HG03565 (cell line): Measurements from ENCODE around the gene ZNF335.
"Not testable (repeated sequence)": the region's sequence is repeated elsewhere in the genome, so short reads cannot be mapped to it uniquely, and the experiment has no call there.

Experiments
- ATAC-seq: cut with Tn5 transposase; IDR thresholded peaks from one replicate; pipeline ENCODE4 v1.9.1; 2021; ENCODE audit warnings: mild to moderate bottlenecking, moderate library complexity; ENCODE audit not compliant: unreplicated experiment

Gene ZNF335

DNA sequence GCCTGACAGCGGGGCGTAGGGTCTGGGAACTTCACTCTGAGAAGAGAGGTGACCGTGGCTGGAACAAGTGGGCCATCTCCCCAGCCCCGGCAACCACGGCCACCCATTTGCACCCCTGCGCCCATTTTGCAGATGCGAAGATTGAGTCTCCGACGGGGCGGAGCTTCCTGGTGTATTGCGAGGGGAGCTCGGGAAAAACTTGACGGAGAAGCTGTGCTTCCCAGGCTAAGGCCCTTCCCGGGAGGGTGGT is 653 bp downstream of the ZNF335 start:
- peak; percentile 20 for ATAC-seq

DNA sequence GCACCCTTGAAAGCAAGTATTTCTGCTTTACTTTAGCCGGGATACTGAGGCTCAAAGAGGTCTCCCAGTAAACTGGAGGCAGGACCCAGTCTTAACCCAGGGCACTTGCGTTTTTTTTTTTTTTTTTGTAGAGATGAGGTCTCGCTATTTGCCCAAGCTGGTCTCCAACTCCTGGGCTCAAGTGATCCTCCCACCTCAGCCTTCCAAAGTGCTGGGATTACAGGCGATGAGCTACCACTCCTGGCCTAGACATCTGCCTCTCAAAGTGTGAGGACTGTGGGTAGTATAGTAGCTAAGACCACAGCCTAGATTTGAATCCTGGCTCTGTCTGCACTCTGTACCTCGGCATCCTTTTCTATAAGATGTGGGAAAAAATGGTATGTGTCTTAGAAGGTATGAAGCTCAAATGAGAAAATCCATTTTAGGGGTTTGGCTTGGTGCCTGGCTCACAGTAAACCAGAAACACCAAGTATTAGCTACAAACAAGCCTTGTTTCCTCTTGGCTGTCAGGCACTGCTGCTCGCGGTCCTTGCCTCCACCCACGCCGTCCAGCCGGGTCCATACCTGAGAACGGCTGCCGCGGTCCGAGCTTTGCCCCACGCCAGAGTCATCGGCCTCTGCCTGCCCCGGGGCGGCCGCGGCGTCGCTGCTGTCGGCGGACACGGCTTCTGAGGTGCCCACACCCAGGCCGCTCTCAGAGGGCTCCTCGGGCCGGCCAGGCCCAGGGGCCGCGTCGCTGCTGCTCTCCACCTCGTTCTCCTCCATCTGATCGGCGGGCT is 1.2 kb downstream of the ZNF335 start:
- no peak for ATAC-seq

DNA sequence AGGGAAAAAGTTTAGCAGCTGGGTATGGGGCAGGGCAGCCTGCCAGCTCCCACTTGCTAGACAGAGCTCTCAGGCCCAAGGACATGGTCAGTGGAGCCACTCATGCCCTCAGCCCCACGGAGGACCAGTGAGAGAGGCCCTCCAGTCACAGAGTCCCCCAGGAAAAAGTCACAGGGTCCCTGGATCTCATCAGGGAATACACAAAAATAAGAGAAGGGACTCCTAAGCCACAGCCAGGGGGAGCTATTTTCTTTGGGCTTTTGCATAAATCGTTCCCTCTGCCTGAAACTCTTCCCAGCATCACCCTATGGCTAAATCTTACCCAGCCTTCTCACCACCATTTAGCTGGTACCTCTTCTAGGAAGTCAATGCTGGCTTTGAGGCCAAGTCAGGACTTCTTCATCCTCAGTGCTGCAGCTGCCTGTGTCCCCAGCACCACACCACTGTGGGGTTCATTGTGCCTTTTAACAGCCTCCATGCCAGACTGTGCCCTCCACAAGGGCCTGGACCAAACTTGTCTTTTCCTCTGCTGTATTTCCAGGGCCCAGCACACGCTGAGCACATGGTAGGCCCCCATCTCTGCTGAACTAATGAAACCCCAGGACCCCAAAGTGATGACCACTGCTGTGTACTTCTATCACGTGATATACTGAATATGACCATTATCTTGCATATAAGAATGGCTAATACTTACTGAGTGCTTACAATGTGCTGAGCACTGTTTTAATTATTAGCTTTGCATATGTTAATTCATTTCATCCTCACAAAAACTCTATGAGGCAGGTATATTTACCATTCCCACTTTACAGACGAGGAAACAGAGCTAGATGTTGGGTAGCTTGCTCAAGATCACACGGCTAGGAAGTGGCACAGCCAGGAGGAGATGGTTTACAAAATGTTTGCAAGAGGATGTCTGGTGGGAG is 2.0 kb downstream of the ZNF335 start:
- ATAC-seq: no peak

DNA sequence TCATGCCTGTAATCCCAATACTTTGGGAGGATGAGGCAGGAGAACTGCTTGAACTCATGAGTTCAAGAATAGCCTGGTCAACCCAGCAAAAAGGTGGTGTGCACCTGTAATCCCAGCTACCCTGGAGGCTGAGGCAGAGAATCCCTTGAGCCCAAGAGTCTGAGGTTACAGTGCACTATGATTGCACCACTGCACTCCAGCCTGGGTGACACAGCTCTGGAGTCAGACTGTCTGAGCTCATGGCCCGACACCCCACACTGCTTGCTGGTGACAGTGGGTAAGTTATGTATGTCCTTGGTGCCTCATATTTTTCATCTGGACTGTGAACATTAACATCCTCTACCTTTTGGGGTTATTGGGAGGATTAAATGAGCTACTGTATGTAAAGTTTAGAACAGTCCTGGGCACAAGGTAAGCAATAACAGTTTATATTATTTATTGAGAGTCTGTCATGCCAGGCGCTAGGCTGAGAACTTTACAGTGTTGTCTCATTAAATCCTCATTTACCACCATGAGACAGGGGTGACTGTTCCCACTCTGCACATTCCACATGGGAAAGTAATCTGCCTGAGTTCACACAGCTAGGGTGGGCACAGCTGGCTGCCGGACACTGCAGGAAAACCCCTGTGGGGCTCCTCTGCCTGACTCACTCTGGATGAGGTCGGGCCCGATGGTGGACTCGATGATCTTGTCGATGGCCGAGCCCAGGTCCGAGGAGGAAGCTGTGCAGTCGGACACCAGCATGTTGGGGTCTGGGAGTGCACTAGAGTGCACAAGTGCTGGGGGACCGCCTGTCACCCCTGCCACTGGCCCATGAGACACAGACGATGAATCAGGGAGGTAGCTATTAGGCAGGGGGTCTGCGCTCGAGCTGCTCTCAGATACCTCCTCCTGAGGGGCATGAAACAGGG is 2.9 kb downstream of the ZNF335 start:
- no peak for ATAC-seq

DNA sequence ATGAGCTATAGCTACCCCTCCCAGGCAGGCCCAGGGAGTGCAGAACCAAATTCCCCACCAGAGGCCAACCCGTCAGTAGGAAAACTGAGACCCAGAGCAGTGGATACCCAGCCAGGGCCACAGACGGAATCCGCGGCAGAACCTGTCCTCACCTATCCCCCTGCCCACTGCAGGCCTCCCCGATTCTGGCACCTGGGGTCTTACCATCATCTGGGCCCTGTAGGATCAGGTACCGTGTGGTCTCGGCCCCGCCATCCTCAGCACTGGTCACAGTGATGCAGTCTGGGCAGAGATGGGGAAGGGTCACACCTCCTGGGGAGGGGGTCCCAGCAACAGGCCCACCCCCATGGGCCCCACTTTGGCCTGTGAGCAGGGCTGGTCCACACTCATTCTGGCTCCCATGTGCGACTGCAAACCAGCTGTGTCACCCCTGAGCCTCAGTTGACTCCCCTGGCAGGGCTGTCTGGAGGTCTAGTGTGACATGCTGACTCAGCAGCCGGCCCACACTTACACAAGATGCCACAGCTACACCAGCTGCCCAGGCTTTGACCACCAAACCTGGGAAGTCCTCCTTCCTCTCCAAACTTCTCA is 3.8 kb downstream of the ZNF335 start:
- no peak for ATAC-seq

DNA sequence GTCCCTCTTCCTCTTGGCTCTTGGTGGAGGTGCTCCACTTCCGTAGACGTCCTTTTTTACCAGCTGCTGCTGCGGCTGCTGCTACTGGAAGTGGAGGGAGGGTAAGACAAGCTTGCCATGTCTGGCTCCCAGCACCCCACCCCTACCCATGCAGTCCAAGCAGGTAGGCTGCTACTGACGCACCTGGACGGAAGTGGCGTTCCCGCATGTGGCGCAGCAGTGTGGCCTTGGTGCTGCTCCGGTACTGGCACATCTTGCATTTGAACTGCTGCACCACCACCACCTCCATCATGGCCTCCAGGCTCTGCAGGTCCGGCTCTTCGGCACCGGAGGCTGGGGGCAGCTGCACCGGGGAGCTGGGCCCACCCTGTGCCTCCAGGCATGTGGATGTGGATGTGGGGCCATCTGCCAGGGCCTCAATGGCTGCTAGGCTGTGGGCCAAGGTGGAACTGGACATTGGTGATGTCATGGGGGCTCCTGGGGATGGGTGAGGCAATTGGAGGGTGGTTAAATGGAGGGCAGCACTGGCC is 4.4 kb downstream of the ZNF335 start:
- ATAC-seq: no peak

DNA sequence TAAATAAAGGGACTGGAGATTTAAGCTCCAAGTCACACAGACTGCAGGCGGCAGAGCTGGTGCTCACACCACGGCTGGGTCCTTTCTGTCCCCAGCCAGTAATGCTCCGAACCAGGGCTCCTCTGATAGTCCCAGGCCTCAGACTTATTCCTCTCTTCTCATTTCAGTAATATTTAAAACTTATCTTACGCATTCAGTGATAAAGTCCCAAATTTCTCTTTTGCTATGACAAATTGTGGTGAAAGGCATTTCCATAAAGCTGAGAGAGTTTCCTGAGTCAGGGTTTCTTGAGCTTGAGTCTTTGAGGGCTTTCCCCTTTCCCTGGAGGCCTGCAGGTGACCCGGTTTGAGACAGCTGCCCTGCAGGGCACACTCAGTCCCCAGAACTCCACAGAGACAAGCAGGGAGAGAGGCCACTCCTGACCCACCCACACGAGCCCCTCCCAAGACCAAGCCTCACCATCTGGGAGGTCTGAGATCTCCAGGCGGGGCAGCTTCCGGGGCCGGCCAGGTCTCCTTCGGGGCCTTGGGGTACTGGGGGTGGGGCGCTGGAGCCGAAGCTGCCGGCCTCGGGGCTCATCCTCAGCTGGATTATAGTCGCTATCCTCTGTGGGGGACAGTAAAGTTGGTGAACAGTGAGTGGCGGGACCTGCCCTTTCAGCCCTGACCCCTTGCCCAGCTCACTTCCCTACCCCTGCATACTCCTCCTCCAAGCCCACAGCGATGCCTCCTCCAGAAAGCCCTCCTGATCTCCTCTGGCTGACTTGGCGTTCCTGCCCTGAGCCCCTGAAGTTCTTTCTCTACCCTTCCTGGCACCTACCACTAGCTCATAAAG is 6.6 kb downstream of the ZNF335 start:
- no peak for ATAC-seq

DNA sequence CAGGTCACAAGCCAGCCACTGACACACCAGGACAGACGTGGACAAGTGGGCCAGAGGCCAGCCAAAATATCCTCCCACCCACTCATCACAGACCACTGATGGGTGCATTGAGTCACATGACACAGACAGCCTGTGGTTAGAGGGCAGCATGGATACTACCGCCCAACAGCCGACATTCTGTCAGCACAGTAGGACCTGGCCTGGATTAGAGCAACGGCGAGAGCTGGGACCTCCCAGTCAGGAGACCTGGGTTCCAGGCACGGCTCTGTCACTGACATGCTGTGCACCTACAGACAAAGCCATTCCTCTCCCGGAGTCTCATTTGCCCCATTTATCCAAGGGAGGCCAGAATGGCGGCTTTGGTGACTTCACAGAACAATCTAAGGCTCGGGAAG is 8.0 kb downstream of the ZNF335 start:
- ATAC-seq: no peak

DNA sequence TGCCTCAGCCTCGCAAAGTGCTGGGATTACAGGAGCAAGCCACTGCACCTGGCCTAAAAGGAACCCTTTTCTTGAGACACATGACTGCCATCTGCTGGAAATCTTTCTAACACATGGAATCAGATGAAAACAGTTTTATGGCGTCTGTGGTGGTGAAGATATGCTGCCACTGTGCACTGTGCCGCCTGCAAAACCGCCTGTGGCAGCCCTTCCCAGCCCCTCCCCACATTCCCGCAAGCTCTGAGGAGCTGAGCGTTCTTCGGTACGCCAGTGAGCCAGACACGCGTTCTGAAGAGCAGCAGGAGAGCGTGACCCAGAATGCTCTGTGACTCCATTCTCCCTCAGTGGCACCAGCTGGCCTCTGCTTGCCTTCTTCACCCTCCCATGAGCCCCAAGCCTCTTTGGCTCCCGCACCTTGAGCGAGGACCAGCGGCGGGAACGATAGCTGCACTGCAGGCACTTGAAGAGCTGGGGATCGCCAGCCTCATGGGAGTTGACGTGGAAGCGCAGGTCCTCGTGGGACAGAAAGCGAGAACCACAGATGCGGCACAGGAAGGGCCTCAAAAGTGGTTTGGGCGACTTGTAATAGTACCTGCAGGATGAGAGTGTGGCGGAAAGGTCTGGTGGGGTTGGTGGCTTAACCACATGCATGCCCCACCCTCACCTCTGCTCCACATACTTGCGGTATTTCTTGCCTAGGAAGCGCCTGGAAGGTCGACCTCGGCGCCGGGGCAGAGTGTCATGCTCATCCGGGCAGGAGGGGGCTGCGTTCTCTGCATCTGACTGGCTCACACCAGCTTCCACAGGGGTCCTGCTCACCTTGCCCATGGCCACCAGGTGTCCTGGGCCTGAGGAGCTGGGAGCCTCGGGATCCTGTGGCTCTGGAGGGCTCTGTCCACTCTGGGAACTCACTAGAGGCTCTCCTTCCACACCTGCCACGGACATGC is 8.7 kb downstream of the ZNF335 start:
- no peak for ATAC-seq

DNA sequence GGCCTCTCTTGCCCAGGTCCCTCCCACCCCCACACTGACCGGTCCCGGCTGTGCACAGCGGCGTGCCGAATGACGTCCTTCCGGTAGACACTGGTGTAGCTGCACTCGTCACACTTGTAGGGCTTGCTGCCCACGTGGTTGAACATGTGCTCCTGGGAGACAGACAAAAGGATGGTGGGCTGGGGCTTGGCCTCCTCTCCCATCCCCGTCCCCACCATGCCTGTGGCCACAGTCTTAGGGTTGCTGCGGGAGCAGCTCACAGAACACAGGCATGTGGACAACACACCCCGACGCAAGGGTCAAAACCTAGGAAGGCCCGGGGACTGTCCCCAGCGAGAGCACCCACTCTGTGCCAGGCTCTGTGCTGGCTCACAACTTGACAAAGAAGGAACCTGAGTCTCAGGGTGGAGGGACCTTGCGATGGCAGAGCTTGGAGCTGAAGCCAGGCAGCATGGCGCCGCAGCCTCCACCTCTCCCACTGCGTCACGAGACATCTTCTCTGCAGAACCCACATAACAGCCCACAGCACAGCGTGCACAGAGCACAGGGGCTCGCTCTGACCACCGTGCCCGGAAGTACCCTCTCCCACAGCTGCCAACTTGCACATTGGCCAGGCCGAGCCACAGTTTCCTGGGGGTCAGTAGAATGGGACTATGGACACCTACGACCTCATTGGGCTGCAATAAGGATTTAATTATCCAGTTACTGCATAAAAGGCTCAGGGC is 9.8 kb downstream of the ZNF335 start:
- no peak for ATAC-seq

DNA sequence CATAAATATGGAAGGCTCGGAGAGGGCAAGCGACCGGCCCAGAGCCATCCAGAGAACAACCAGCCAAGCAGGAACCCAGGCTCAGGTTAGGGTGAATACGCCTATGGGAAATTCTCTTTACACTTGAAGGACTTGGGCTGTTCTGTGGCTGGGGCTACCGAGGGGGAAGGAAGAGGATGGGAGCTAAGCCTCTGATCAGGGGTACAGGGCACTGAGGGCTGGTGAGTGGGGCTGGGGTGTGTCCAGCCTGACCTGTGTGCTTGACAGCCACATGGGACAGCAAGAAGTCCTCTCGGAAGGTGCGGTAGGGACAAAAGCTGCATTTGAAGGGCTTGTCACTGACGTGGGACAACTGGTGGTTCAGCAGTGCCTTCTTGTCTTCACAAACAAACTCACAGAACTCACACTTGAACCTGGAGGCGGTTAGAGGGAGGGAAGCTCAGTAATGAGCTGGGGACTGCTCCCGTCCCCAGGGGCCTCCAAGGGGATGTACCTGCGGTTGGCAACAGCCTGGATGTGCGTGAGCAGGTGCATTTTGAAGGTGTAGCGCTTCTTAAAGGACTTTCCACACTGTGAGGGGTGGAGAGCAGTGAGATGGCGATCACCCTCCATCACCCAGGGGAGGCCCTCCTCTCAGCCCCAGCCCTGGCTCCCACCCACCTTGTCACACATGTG is 11.9 kb downstream of the ZNF335 start:
- ATAC-seq: no peak

DNA sequence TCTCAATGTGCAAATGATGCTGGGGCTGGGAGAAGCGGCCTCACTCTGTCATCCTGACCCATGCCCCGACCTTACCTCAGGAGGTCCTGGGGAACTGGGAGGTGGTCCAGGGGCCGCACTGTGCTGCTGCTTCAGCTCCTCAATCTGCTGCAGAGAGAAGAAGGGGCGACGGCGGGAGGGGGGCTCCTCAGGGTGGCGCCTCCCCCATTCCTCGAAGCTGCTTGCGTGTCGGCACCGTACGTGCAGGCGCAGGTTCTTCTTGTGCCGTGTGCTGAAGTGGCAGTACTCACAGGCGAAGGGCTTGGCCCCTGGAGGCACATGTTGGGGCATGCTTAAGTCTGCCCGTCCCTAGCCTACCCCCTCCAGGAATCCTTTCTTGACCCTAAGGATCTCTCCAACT is 12.9 kb downstream of the ZNF335 start:
- no peak for ATAC-seq

DNA sequence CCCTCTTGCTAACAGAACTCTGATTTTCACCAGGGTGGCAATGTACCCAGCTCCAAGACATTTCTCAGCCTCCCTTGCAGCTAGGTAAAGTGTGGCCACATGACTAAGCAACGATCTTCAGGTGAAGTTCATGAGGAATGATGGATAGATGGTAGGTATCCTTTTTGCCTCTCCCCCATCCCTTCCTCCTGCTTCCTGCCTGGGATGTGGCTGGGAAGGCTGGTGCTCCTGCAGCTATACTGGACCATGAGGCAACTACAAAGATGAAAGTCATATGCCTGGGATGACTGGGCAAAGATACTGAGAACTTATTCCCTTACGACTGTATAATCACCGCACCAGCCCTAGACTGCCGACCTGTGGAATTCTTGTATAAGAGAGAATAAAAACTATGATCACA is 13.4 kb downstream of the ZNF335 start:
- ATAC-seq: no peak

DNA sequence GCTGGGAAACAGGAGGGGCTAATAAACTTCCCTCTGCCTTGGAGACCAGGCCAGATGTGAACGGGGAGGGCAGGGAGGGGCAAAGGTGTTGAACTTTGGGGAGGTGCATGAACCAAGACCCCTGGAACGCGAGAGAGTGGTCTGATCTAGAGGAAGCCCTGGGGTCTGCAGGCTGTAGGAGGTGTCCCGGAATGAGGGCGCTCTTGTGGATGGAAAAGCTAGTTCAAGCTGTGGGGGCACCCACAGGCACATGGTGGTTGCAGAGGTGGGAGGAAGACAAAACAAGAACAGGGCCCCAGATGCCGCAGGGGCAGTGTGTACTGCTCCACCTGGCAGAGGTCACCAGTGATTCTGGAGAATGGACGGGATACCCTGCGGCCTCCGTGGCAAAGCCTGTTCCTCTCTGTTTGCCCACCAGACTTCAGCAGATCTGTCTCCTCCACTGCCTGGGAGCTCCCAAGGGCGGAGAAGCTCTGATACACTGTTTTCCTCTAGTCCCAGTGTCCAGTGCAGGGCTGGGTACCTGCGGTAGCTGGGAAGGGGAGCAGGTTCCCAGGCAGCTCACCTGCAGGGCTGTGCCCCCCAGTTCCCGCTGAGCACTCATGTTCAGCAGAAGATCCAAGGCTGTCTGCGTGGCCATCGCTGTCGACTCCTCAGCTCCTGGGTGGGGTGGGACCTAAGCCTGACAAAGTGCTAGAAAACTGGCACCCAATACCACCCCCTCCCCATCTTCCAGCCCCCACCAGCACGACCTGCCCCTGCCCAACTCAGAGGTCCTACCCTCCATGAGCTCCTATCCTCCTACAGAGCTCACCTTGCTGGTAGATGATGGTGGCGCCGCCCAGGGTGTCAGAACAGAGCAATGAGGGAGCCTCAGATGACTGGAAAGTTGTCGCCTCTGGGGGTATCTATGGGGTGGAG is 14.7 kb downstream of the ZNF335 start:
- no peak for ATAC-seq

DNA sequence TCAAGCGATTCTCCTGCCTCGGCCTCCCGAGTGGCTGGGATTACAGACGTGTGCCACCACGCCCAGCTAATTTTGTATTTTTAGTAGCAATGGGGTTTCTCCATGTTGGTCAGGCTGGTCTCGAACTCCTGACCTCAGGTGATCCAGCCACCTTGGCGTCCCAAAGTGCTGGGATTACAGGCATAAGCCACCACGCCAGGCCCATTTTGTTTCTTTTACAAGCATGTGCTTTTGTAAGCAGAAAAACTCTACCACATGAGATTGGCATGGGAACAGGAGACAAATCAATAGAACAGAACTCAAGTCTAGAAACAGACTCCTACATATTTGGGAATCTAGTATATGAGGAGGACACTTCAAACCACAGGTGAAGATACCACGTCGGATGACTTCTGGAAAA is 15.7 kb downstream of the ZNF335 start:
- ATAC-seq: not testable (repeated sequence)

DNA sequence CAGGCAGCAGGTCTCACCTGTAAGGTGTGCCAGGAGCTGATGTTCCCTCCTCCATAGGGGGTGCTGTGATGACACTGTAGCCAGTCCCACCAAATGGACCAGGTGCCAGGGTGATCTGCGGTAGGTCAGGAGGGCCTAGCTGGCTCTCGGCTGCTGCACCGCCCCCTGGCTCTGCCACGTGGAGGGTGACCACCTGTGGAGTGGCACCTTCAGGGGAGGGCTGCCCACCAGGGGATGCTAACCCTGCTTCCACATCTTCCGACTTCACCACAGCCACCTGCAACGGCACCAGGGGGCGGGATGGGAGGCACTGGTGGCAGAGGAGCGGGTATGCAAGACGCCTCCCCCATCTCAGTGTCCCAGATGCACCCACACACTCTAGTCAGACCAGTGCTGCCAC is 18.3 kb downstream of the ZNF335 start:
- no peak for ATAC-seq

DNA sequence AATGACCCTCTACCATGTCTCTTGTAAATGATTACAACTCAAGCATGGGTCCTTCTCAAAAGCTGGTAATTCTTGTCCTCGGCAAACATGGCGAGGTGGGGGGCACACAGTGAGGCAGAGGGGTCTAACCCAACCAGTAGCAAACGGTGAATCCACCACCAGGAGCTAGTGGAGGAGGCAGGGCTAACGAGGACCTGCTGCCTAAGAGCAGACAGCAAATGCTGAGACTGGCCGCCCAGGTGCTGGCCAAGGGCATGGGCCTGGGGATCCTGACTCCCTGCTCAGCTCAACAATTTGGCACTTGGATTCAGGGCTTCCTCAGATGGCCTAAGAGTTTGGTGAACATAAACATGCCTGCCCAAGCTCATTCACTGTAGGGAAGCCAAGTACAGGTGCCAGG is 19.1 kb downstream of the ZNF335 start:
- ATAC-seq: no peak
